Measurements from ENCODE around the gene PPM1A.

- no peak for TF ChIP-seq TARDBP (IDR thresholded peaks at IDR 0.05)
- no peak for TF ChIP-seq NFRKB (IDR thresholded peaks at IDR 0.05)
- no peak for TF ChIP-seq ARNT (IDR thresholded peaks at IDR 0.05)
- no peak for TF ChIP-seq SUZ12 (IDR thresholded peaks at IDR 0.05)
- no peak for TF ChIP-seq FOXM1 (IDR thresholded peaks at IDR 0.05; ENCODE audit: borderline replicate concordance)
- TF ChIP-seq SP1 (IDR thresholded peaks at IDR 0.05) = no peak
- no peak for TF ChIP-seq BHLHE40 (IDR thresholded peaks at IDR 0.05; ENCODE audit: borderline replicate concordance)
- TF ChIP-seq HDGF (IDR thresholded peaks at IDR 0.05; ENCODE audit: borderline replicate concordance) = no peak
Observed at GRCh38 chr14:60245380-60246177, 3.4 kb upstream of the PPM1A start.
